ENCODE measurements around the gene OR5B17.

DNA sequence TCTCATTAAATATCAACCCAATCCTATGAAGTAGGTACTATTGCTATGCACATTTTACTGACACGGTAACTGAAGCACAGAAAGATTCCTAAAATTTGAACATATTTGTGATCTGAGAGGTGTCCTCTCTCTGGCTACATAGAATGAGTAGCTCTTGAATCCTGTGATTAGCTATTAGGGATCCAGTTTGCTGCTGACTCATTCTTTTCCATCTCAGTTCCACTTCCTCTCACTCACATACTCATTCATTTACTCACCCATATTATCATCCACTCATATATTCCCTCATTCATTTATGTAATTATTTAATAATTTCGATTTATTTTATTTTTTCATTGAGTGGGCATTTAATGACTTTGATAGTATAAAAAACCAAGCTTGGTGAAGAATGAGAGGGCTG lies 42.7 kb downstream of the OR5B17 start:
- TF ChIP-seq, protein P1, sequence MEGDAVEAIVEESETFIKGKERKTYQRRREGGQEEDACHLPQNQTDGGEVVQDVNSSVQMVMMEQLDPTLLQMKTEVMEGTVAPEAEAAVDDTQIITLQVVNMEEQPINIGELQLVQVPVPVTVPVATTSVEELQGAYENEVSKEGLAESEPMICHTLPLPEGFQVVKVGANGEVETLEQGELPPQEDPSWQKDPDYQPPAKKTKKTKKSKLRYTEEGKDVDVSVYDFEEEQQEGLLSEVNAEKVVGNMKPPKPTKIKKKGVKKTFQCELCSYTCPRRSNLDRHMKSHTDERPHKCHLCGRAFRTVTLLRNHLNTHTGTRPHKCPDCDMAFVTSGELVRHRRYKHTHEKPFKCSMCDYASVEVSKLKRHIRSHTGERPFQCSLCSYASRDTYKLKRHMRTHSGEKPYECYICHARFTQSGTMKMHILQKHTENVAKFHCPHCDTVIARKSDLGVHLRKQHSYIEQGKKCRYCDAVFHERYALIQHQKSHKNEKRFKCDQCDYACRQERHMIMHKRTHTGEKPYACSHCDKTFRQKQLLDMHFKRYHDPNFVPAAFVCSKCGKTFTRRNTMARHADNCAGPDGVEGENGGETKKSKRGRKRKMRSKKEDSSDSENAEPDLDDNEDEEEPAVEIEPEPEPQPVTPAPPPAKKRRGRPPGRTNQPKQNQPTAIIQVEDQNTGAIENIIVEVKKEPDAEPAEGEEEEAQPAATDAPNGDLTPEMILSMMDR (conservative IDR thresholded peaks at IDR 0.05; ENCODE audit: low read length) = no peak
- no peak for TF ChIP-seq EZH2phosphoT487 (IDR thresholded peaks at IDR 0.05; ENCODE audit: borderline replicate concordance)

Data from Loucy (cell line).